Stimulated activated CD8-positive, alpha-beta memory T cell treated with anti-CD3 and anti-CD28 coated beads, Interleukin-15, amount 100 ng/mL, for 1 hour (primary cell): Measurements from ENCODE around the gene TENM3.

Source experiments
- DNase-seq: peaks from one replicate; pipeline ENCODE4 v3.0.0-alpha.2; 2020; ENCODE audit warnings: low read depth

The TENM3 gene

DNA sequence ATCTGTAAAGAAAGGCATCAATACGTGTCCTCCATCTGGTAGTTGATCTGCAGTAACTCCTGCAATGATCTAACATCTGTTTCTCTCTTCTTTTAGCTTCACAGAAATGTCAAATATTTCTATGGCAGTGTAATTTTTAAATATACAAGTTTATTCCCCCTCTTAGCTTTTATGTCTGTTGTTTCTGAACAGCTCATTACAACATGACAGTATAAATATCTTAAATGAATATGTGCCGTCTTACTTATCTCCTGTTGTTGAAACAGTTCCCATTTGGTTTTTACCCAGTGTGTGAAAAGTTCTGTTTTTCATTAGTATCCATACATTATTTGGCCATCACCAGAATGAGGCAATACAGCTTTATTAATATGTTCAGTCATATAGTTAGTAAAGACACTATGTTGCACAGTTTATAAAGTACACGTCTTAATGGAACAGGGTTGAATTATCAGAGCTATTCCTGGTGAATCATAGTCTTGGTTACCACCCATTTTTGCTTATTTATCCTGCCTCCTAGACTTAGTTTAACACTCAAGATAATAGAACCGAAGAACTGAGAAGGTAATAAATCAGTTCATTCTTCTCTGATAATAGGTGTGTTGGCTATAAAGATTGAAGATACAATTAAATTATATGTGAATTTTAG, 321.6 kb downstream of the TENM3 start:
- no peak for DNase-seq

DNA sequence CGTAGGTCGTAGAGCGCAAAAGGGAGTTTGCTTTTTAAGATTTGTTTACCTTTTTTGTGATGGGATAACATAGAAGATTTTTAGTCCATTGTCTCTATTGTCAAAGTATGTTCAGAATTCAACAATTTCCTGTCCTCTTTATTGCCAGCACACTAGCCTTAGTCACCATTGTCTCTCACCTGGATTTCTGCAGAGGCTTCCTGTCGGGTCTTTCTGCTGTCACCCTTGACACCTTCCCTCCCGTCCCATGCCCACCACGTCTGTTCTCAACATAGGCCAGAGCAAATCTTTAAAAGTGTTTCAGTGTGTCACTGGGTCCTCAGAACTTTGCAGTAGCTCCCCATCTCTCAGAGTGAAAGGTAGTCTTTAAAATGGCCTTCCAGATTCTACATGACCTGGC, 323.9 kb downstream of the TENM3 start:
- no peak for DNase-seq

DNA sequence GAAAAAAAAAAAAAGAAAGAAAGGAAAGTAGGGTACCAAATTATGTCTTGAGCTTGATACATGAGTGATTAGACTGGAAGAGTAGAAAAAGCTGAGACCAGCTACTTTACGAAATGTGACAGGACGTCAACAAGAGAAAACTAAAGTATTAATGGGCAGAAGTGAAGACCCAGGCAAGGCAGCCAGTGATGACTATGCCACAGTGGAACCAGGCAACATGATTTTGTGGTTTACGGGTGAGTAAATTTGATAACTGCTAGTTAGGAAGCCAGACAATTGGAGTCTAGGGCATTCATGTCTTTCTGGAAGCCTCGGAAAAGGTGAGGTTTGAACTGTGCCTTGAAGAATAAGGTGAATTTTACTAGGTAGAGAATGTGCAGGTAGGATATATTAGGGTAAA, 326.4 kb downstream of the TENM3 start:
- DNase-seq = no peak

DNA sequence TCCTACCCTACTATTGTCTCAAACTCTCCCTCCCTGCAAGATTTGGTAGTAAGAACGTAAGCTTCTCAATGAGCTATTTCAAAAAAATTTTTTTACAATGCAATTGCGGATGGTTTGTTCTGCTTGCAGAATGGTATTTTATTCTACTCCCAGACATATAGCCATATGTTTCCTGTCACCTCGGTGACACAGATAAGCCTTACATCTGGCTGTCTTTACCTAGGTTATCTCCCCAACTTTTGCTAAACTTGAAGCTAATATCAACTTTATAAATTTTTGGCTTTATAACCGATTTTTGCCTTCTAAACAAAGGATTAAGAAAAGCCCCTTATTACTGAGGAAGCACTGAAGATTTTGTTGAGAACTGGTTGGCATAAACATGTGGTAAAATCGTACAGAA, 331.5 kb downstream of the TENM3 start:
- DNase-seq = no peak

DNA sequence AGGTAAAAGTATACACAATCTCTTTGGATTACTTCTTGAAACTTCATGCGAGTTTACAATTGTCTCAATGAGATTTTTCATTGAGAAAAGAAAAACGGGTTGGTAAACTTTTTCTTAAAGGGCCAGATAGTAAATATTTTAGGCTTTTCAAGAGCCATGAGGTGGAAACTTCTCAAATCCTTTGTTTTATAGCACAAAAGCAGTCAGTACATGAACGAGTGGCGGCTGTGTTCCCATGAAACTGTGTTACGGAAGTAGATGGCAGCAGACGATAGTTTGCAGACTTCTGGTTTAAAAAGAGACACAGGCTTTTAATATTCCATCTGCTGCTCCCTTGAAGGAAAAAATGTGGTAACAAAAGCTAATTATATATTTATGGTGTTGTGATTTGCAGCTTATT, 332.0 kb downstream of the TENM3 start:
- no peak for DNase-seq

DNA sequence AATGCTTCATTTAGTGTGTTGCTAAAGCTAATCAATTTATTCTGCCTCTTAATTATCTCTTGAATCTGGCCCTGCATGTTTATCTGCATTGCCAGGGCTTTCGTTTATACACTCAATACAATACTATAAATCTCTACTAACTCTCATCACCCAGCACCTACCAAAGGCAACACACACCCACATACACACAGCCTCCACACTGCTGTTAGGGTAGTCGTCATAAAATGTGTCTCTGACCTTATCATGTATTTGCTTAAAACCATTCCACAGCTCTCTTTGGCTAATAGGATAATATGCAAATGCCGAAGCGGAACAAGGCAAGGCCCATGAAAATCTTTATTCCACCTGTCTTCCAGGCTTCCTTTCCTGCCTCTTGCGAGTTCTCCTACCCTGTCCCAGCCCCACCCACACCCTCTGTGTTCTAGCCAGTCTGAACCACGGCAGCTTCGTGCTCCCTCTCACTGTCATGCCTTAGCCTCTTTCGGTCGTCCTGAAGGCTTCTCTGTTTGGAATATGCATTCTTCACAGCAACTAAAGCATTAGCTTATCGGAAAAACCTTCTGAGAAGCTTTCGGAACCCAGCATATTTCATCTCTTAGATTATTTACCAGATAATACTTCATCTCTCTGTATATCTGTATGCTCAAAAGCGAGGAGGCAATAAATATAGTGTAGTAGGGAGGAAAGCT, 333.5 kb downstream of the TENM3 start:
- DNase-seq = no peak

DNA sequence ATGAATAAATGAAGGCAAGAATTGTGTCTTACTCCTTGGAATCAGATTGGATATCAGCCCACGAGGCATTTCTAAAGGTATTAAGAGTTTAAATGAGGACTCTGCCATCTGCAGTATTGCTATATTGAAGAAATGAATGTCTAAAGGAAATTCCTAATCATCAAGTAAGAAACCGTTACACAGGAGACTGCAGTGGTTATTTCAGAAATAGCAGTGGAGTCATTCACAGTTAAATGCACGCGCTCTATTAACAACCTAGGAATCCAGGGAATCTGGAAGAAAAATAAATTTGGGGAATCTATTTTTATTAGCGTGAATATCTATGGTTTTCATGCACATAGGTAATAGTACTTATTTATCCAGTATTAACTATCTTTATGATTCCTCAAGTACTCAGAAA, 334.2 kb downstream of the TENM3 start:
- no peak for DNase-seq

DNA sequence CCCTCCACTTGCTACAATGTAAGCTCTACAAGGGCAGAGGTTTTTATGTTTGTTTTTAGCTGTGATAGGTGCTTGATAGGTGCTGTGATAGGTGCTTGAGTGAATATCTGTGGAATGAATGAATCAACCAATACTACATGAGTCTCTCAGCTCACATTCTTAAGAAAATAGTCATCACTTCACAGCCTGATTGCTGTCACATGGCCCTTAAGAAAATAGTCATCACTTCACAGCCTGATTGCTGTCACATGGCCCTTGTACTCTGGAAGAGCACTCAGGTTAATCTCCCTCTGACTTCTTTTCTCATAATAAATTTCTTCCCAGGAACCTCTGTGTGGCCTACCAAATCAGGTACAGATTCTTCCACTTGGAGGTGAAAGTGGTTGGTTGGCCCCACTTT, 335.2 kb downstream of the TENM3 start:
- no peak for DNase-seq

DNA sequence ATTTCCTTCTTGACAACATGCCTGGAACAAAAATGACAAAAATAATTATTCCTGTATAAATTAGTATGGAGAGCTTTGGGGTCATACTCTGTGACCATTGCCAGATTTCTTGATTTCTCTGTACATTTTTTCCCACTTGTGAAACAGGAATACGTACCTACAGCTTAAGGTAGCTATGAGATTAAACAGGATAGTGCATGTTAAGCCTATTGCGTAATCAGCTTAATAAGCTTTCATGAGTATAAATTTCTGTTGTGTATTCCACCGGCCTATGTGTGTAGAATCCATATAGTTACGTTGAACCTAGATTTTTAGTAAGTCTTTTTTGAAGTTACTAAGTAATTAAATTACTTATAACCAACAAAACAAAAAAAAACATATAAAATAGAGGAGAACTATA, 339.0 kb downstream of the TENM3 start:
- no peak for DNase-seq

DNA sequence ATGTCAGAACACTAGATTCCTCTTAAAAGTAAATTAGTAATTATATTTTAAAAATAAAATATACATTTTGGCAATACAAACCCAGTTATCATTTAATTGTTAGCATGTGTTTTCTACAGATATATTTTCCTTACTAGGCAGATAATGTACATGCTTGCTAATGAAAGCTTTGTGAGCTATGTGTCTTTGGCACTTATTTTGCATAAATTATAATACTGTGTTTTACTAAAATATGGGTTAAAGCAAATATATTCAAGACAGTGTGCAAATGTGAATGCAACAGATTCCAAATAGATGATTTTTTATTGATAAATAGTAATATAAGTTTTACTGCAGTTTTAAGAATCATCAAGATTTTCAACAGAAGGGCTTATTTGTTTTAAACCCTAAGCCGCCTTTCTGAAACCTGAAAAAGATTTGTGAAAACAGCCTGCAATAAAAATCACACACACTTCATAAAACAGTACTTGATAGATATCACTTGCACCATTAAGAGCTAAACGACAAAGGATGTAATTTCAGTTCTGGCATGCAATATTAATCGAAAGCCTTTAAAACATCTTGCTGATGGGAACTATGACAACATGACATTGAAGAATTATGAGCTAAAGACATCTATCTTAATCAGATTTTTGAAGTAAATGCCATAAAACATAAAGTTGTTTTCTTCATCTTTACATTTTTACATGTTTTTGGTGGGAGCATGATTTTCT, 340.7 kb downstream of the TENM3 start:
- no peak for DNase-seq

DNA sequence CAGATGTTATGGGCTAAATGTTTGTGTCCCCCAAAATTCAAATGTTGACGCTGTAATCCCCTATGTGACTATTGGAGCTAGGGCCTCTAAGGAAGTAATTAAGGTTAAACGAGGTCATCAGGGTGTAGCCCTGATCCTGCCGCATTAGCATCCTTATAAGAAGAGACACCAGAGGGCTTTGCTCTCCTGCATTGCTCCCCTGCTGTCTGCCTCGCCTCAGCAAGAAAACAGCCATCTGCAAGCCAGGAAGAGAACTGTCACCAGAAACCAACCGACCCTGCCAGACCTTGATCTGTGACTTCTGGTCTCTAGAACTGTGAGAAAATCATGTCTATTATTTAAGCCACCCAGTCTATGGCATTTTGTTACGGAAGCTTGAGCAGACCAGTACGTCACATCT, 342.1 kb downstream of the TENM3 start:
- DNase-seq = no peak

DNA sequence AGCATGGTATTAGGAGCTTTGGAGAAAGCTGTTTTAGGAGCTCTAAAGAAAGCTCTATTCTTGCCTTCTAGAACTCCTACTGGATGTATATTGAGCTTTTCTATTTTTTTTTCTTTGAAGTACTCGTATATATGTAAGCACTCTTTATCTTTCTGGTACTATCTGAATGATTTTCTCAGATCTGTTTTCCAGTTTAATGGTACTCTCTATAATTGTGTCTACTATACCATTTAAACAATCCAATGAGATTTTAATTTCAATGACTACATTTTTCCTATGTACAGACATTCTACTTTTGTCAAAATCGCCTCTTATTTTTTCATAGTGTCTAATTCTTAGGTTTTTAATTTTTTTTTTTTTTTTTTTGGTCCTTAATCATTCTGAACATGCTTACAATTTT, 345.9 kb downstream of the TENM3 start:
- DNase-seq = no peak

DNA sequence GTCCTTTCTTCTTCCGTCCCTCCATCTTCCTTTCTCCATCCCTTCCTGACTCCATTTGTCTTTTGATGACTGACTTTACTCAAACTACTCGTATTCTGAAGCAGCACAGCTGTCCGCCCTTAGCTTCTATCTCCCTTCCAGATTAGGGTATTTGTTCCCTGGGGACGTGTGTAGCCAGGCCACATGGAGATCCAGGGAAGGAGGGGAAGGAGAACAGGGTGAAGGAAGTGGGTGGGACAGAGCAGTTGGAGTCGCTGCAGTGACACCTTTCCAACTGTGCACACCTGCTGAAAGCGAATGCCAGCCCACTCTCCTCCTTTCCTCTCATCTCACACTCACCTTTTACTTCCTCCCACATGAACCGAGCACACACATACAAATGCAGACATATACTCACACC, 350.2 kb downstream of the TENM3 start:
- no peak for DNase-seq

DNA sequence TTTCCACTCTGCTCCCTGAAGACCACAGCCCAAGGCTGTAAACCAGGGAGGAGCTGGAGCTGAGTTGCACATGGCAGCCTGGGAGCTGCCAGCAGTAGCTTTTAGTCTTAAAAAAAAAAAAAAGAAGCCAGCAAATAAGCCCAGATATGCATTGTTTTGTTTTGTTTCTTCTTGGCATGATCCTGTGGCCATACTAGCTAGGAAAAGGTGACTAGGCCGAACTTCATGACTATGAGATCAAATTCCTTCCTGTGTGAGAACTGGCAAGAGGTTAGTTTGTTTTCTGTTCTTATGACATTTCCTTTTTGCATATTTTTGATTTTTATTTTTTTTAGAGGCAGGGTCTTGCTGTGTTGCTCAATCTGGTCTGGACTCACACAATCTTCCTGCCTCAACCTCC, 350.7 kb downstream of the TENM3 start:
- no peak for DNase-seq

DNA sequence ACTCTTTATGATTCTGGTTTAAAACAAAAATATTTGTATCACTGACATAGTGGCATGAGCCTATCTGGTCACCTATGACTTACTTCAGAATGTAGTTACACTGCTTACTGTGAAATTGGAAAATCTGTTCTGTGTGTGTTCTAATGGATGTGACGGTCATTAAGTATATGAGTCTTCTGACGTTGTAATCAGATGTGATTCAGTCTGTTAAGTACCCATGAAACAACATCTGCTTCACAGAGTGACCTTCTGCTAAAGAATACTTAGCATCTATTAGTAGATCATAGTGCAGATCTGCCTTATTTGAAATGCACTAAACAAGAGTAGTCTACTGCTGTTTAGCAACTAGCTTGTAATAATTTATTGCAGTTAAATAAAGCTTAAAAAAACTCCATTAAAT, 356.9 kb downstream of the TENM3 start:
- no peak for DNase-seq

DNA sequence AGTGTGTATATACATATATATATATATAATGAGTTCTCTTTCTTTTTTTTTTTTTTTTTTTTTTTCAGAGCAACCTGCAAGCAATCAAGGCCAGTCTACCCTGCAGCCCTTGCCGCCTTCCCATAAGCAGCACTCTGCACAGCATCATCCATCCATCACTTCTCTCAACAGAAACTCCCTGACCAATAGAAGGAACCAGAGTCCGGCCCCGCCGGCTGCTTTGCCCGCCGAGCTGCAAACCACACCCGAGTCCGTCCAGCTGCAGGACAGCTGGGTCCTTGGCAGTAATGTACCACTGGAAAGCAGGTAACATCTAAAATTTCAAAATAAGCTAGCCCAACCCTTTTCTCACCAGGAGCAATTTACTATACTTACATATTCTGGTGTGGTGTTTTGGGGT, 357.7 kb downstream of the TENM3 start:
- no peak for DNase-seq

DNA sequence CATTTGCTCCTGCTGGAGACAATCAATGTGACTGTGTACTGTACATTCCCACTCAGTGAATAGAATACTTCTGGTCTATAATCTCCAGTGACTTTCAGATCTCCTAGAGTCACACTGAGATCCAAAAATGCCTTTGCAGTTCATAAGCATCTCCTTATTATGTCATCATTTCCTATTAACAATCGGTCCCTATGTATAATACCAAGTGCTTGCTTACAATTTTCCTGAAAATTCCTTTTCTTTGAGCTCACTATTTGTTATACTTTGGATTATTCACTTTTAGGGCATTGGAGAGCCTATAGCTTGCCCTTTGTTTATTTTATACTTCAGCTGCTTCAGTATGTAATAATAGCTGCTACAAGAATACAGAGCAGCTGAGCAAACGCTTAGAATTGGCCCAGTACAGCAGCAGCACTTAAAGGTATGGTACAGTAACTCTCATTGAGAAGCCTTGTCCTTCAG, 361.0 kb downstream of the TENM3 start:
- no peak for DNase-seq

DNA sequence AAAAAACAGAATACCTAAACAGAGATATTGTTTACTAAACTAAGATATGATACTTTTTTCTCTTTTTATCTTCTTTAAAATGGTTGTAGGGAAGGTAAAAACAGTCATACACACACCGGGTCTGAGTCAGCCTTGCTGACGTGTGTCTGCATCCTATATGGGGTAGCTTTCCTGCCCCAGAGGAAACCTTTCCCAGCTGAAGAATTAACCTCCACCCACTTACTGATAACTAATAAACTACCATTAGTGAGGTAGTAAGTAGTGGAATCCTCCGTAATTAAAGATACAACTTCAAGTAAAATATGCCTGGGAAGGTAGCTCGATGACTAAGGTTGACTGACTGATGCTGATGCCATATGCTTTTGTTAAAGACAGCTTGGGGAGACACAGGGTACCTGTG, 361.8 kb downstream of the TENM3 start:
- DNase-seq = no peak

DNA sequence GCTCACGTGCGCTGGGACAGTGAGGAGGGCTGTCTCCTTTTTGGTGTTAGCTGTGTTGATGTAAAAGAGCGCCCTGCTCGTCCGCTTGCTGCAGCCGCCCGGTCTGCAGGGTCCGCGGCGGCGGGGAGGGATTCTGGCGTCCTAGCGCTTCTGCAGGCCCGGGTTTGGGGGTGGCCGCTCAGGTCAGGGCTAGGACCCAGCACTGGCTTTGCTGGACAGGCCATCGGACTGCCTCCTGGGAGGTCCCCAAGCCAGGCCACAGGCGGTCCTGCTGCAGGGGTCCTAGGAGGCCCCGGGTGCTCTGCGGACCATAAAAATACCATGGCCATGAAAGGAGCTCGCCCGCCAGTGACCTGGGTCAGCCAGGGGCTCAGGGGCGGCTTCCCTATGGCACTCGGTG, 365.3 kb downstream of the TENM3 start:
- no peak for DNase-seq

DNA sequence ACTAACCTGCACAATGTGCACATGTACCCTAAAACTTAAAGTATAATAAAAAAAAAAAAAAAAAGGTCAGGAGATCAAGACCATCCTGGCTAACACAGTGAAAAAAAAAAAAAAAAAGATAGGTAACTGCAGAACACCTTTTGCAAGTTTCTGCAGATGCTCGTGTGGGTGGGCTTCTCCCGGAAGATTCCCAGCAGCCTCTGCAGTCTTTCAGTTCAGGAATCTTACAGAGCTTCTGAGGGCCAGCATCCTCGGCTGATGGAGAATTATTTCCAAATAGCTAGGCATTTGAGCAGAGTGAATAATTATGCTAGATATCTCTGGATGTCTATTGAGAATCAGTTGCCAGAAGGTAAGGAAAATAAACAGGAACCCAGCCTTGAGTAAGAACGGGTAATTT, 373.3 kb downstream of the TENM3 start:
- DNase-seq = no peak

DNA sequence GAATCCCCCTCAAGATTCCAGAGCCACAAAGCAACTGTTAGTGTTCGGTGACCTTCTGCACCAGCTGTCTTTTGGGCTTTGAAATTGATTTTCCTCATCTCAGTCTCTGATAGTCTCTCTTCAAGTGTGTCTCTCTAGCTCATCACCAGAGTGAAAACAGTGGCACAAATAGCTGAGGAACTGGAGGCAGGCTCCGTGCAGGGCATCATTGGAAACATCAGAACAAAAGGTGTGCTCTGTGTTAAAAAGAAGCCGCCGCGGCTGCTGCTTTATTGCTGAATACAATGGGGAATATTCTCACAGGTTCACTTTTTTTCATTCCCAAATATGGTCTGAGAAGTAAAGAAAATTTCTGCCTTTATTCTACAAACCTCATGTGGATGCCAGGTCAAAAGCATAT, 376.5 kb downstream of the TENM3 start:
- DNase-seq = no peak

DNA sequence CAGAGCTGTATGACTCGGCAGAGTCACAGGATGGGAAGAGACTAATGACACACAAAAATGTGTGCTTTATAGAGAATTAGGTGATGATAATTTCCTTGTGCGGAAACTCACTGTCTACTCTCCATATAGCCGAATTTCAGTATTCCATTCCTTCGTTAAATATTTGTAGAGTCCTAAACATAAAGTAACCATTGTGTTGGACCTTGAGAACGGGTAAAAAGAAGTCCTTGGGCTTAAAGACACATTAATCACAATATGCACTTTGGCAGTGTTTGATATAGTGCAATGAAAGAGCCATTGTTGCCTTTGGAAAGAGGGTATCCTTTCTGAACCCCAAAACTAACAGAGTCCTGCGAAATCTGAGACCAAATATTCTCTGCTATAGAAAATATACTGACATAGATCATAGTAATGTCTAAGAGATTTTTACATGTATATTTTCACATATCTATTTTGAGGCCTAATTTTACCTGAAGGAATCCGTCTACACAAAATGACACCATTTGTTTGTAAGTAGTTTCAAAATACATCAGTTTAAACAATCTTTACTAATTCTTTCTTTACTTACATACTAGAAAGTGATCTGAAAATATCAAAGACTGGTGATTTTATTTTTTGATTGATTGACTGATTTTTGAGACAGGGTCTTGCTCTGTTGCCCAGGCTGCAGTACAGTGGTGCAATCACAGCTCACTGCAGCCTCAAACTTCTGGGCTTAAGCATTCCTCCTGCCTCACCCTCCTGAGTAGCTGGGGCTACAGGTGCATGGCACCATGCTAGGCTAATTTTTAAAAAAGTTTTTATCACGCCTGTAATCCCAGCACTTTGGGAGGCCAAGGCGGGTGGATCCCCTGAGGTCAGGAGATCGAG, 377.1 kb downstream of the TENM3 start:
- DNase-seq = no peak

DNA sequence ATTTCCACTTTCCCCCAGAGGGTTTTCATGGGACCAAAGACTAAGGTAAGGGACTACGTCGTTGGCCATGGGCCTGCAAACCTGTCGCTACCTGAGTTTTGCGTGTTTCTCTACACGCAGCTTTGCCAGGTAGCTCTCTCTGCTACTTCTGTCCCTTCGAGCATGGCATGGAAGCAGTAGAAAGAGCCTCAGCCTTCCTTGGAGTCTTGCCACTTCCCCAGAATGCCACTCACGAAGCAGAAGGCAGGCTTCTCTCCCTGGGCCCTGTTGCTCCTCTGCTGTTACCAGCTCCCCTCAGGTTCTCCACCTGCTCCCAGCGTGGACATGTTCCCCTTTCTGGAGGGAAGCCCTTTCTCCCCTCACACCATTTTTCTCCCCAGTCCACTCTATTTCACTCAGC, 381.1 kb downstream of the TENM3 start:
- no peak for DNase-seq
